ENCODE results near the gene MSANTD2. TPM values are rescaled to one million over a fixed set of nuclear protein-coding genes. Genes with fewer than 3 reads are reported as not detected.

Gene MSANTD2
- total and polyA plus RNA-seq, 2 experiments from 2014 or later: 18.7 to 34.4 TPM

GRCh38 chr11:124768914-124769313, 31.3 kb downstream of the MSANTD2 start:
- no peak for ATAC-seq
- 0 out of 3 replicates have a peak, but pooled peaks cover 2% of the 10 kb centered on the region for H3K4me1 Mint-ChIP-seq
- no peak for DNase-seq (ENCODE audit: low spot score)
- Histone ChIP-seq H3F3A (replicated peaks; ENCODE audit: low read depth) (0 out of 2 replicates have a peak, but pooled peaks cover 3% of the 10 kb centered on the region), H2AFZ (no peak overlapping the region), H3K36me3 (ENCODE audit: insufficient read depth) (peaks cover 9% of the 10 kb centered on the region), H3K4me3 (no peak overlapping the region), H3K79me2 (replicated peaks; ENCODE audit: insufficient read depth) (0 out of 2 replicates have a peak, but pooled peaks cover 1% of the 10 kb centered on the region), H3K27me3 (ENCODE audit: insufficient read depth) (no peaks in the 10 kb centered on the region), H4K20me1 (replicated peaks; ENCODE audit: insufficient read depth) (peaks cover 22% of the 10 kb centered on the region), H3K4me2 (no peak overlapping the region), H3K27ac (ENCODE audit: low read depth) (no peak overlapping the region), H3K4me1 (ENCODE audit: insufficient read depth) (no peaks in the 10 kb centered on the region), H3K9me2 (ENCODE audit: insufficient read depth) (no peaks in the 10 kb centered on the region)
- no peak overlapping the region for H3K4me3 Mint-ChIP-seq
- H3K27ac Mint-ChIP-seq: no peak overlapping the region
- no peak for TF ChIP-seq ZNF462 (CRISPR knock-in tag; IDR thresholded peaks at IDR 0.05)
- TF ChIP-seq, protein P1, sequence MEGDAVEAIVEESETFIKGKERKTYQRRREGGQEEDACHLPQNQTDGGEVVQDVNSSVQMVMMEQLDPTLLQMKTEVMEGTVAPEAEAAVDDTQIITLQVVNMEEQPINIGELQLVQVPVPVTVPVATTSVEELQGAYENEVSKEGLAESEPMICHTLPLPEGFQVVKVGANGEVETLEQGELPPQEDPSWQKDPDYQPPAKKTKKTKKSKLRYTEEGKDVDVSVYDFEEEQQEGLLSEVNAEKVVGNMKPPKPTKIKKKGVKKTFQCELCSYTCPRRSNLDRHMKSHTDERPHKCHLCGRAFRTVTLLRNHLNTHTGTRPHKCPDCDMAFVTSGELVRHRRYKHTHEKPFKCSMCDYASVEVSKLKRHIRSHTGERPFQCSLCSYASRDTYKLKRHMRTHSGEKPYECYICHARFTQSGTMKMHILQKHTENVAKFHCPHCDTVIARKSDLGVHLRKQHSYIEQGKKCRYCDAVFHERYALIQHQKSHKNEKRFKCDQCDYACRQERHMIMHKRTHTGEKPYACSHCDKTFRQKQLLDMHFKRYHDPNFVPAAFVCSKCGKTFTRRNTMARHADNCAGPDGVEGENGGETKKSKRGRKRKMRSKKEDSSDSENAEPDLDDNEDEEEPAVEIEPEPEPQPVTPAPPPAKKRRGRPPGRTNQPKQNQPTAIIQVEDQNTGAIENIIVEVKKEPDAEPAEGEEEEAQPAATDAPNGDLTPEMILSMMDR (conservative IDR thresholded peaks at IDR 0.05; ENCODE audit: low read depth in 2 of 2): no peak
- no peak for TF ChIP-seq NANOG (IDR thresholded peaks at IDR 0.05; ENCODE audit: borderline replicate concordance)
- TF ChIP-seq EZH2phosphoT487 (IDR thresholded peaks at IDR 0.05; ENCODE audit: unreplicated experiment): no peak
- TF ChIP-seq, protein P2, sequence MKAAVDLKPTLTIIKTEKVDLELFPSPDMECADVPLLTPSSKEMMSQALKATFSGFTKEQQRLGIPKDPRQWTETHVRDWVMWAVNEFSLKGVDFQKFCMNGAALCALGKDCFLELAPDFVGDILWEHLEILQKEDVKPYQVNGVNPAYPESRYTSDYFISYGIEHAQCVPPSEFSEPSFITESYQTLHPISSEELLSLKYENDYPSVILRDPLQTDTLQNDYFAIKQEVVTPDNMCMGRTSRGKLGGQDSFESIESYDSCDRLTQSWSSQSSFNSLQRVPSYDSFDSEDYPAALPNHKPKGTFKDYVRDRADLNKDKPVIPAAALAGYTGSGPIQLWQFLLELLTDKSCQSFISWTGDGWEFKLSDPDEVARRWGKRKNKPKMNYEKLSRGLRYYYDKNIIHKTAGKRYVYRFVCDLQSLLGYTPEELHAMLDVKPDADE (IDR thresholded peaks at IDR 0.05): no peak
- TF ChIP-seq ZNF331 (CRISPR knock-in tag; IDR thresholded peaks at IDR 0.05; ENCODE audit: low read depth): no peak
- TF ChIP-seq JUNB (IDR thresholded peaks at IDR 0.05; ENCODE audit: unreplicated experiment): no peak
- no peak for TF ChIP-seq ZNF114 (CRISPR knock-in tag; IDR thresholded peaks at IDR 0.05)
- no peaks in the 10 kb centered on the region for H3K9me3 Mint-ChIP-seq
- H3K27me3 Mint-ChIP-seq (ENCODE audit: insufficient read depth, low read depth, poor library complexity): peaks cover 2% of the 10 kb centered on the region
- H3K36me3 Mint-ChIP-seq (ENCODE audit: low read depth): peaks cover 51% of the 10 kb centered on the region
